GM21825 (cell line): ENCODE results near the gene ING5.
A peak's percentile ranks its signal among the peaks of the same experiment; 100 is the strongest.

Source experiments
- ATAC-seq: cut with Tn5 transposase; IDR thresholded peaks from one replicate; pipeline ENCODE4 v1.9.1; 2021; ENCODE audit warnings: mild to moderate bottlenecking, moderate library complexity; ENCODE audit not compliant: unreplicated experiment

ING5 gene

DNA sequence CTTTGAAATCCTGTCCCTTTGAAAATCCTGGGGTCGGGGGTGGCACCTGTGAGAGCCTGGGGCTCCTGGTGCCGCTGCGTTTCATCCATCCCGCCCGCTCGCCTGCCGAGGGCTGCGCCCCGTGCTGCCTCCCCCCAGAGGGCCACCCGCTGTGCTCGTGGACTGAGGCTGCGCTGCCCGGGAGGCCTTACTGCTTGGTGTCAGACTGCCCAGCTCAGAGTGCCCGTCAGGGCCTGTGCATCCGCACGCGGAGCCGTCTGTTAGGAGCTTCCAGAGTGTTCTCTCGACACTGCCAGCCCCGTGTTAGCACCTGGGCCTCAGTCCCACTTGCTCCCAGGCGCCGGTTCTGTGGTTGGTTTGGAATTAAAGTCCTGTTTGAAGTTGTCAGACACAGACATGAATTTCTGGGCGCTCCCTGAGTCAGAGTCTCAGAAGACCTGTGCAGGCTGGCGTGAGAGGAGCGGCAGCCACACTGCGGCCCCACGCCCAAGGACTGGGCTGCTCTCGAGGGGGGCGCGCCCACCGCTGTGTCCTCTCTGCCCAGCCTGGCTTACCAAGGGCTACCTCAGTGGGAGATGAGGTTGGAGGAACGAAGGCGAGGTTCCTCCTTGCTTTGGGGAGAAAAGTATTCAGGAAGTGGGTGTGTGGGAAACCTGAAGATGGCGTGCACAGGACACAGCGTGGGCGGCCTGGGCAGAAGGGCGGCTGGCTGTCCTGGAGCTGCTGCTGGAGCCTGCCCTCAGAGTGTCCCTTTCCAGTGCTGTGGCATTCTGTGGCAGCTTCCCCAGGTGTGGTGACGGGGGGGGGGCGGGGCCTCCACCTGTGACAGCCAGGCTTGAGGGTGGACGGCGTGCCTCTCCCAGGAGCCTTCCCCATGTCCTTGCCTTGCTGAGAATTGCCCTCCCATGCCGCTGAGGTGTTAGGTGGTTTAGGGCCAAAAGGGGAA is 29.3 kb upstream of the ING5 start:
- ATAC-seq, result no peak

DNA sequence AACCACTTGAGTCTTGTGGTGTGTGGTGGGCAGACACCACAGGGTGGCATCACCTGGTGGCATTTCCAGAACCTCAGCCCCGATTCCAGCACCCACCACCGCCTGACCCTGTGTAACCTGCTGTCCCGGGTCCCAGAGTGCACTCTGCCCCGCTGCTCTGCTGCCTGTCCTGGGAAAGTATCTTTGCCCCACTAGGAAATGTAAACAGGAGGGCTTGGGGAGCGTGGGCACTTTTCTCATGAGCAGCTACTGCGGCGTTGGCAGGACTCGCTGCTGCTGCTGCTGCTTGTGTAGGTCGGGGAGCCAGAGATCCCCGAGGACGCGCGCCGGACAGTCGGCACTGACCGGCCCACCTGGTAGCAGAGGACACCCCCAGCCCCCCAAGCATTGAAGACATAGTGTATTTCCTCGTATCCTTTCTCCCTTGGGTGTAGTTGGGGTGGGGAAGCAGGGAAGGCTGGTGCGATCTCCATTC is 28.6 kb upstream of the ING5 start:
- no peak for ATAC-seq

DNA sequence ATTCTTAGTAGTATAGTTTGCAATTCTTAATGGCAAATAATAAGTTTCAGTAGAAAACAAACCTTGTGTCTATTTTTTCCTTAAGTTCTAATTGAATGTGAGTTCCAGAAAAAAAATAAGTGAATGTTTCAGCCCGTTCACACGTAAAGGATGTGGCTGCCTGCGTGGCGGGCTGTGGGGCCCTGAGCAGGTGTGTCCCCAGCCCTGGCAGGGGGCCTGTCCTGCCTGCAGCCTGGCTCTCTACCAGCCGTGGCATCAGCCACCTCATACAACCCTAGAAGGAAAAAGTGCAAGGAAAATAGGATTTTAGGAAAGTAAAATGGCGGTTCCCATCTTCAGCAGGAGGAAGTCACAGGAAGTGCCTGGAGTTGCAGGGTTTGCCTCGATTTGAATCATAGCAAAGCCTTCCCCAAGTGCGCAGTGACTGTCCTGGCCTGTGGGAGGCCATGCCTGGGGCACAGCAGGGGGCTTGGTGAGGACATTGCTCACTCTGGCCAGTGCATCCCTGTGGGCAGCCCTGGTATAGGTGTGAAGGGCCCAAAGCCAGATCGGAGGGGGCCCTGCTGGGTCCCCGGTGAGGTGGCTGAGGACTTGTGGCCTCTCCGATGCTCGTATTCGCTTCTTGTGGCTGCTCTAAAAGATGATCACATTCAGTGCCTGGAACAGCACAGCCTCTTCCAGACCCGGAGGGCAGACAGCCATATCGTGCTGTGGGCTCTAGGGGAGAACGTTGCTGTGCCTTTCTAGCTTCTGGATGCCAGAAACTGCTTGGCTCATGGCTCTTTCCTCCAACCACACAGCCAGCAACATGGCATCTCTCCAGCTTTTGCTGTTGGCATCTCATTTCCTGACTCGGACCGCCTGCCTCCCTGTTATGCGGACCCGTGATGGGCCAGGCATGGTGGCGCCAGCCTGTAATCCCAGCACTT is 27.8 kb upstream of the ING5 start:
- ATAC-seq, result no peak

DNA sequence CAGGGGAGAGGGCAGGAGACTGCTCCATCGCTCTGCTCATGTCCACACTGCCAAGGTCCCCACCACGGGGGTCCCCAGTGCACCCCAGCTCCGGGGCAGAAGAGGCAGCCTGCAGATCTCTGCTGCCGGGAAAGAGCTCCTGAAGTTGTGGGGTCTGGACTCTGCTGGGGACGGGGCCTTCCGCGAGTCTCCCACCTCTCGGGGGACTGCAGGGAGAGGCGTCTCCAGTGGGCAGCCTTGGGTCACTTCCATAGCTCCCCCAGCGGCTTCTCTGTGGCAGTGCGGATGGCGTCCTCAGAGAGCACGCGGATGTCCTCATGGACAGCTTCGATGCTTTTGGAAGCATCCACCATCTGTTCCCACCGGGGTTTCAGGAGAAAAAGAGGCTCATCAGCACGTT is 26.0 kb upstream of the ING5 start:
- ATAC-seq, result no peak

DNA sequence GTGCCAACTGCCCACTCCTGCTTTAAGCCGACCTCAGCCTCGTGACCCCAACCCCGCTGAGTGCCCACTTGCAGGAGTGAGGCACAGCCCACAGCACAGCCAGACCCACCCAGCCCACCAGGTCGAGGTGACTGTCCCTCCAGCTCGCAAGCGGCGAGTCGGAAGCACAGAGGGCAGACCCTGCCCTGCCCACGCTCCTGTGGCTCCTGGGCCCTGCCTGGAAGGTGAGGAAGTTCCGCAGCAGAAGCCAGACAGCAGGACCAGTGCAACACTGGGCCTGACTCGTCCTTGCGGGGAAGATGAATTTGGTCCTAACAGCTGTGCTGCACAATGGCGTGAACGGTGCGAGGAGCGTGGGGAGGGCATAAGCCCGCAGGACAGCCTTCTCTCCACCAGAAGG is 25.2 kb upstream of the ING5 start:
- no peak for ATAC-seq

DNA sequence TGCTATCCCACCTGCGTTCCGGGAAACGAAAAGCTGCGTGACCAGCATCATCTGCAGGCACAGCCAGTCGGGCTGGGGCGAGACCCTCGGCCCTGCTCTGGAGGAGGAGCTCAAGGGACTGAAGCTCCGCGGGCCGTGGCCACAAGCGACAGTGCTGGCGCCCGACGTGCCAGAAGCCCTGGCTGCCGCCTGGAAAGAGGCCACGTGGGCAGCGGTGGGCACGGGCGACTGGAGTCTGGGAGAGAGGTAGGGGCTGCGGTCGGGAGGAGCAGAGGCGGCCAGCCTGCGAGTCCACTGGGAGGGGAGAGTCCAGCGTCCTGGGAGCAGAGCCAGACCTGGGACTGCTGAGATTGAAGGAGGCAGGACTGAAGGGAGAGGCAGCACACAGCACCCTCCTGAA is 24.4 kb upstream of the ING5 start:
- ATAC-seq, result no peak

DNA sequence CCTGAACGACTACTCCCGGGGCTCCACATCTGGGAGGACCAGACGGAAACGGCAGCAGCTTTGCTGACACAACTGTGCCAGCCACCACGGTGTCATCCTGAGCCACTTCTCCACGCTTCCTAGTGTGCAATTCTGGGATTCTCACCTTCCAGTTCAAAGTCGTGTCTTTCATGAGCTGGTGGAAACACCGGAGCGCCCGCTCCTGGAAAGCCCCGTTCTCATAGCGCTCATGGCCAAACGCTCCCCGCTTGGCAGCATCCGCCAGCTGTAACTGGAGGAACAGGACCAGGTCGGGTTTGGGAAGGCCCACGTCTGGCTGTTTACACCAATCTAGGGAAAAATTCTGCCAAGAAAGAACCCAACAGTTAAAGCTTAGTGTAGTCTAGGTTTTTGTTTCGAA is 23.5 kb upstream of the ING5 start:
- ATAC-seq, result no peak

DNA sequence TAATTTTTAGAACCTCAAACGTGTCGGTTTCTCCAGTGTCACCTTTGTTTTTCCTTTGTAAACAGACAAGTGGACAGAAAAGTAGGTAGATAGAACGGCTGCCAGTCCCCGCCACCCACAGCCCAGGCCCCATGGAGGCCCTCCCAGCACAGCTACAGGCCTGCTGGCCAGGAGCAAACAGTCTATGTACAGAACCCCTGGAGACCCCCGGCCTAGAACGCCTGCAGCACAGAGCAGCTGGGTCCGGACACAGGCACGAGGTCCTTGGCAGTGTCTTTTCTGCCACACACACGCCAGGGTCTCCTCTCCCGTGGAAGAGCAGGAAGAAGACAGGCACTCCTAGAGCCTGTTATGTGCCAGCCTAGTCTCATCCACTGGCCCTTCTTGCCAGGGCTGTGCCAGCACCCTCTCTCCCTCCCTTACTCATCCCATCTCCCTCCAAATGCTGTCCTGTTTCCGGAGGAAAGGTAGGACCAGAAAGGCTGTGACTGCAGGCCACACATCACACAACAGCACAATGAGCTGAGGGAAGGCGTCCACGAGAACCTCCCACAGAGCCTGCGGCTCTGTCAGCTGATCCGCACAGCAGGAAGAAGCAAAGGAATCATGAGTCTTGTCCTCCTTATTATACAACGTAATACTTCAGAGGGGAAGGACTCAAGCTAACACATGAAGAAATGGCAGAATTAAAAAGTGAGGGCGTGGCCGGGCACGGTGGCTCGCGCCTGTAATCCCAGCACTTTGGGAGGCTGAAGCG is 22.9 kb upstream of the ING5 start:
- no peak for ATAC-seq

DNA sequence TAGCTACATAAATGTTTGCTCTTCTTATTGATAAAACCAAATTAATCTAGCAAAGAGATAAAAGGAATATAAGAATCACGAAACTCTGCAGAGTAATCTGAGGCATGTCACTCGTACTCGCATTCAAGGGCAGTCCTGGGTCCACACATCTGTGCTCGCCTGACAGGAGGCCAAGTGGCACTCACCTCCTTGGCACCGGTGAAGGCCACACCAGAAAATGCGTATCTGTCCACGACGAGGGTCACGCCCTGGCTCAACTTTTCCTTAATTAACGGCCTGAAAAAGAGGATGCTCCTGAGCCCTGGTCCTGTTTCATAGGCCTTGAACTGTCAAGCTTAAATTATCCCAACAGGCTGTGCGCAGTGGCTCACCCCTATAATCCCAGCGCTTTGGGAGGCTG is 21.8 kb upstream of the ING5 start:
- ATAC-seq, result no peak

DNA sequence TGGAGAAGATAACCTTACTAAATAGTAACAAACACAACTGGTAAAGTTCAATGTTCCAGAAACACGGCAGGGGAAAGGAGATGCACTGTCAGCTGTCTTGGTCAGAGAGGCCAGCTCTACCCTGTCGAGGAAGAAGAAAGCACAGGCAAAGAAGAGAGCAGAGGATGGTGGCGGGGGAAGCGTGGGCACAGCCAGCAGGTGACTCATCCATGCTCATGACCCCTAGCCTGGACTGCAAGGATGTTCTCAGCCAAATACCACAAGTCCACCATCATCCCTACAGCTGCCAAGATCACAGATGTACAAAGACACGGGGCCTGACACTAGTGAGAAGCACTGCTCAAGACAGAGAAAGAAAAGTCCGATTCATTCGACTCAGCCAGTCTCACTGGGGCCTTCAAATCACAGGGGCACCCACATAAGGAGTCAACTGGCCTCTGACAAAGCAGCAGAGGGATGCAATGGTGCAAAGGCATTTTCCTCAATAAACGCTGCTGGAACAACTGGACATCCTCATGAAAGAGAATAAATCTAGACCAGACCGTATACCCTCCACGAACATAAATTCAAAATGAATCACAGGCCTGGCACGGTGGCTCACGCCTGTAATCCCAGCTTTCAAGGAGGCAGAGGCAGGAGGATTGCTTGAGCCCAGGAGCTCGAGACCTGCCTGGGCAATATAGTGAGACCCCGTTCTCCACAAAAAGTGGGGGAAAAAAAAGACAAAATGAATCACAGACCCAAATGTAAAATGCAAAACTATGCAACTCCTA is 20.8 kb upstream of the ING5 start:
- no peak for ATAC-seq

DNA sequence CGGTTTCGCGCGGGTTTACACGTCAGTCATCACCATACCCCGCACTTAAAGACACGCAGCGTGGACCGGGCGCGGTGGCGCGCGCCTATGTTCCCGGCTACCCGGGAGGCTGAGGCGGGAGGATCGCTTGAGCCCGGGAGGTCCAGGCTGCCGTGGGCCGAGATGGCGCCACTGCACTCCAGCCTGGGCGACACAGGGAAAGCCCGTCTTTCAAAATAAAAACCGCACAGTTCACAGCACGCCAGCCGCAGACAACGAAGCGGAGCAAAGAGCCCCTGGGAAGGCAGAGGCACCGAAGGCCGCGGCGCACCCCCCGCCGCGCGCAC is 15.6 kb upstream of the ING5 start:
- peak; percentile 20 for ATAC-seq

DNA sequence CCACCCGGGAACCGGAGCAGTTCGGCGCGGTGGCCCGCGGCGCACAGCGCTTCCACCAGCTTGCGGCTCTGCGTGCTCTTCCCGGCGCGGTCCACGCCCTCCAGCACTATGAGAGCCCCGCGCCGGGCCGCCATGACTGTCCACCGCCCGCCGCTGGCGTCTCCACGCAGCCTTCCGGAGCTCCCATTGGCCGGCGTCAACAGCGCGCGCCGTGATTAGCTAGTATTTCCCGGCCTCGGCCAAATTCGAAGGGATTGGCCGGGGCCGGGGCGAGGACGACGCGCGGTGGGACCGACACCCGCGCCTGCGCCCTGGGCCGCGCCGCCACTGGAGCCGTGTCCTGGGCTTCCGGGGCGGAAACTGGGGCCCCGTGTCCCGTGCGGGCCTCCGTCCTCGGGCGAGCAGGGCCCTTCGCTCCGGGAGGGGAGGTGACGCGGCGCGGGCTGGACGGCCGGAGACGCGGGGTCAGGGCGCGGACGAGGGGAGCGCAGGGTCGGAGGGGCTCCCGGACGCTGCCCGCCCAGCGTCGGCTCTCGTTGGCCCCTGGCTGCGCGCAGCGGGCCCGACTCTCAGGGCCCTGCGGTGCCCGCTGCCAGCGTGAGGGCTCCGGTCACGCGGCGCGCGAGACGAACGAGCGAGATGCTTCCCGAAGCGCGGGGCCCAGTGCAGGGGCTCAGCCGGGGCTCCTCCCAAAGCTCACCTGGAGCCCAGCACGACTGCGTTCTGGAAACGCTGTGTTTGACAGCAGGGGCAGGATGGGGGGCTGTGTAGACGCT is 15.0 kb upstream of the ING5 start, which contains the start of gene DTYMK:
TSS of gene DTYMK (minus strand) at position 166 of the 776 bp plus-strand sequence. CDS start at position 134, 32 bp downstream.
- ATAC-seq, result peak; percentile 94

DNA sequence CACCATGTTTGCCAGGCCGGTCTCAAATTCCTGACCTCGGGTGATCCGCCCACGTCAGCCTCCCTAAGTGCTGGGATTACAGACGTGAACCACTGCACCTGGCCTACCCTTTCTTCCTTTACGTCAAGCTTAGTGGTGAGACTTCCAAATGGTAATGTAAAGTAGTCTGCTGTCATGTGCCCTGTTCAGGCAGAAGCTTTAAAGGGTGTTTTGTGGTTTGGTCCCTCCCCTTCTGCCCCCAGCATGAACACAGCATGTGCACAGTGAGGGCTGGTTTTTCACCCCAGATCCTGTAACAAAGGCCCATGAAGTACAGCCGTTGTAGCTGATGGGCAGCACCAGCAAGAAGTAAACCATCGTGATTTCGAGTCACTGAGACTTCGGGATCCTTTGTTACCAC is 12.5 kb upstream of the ING5 start:
- ATAC-seq, result no peak

DNA sequence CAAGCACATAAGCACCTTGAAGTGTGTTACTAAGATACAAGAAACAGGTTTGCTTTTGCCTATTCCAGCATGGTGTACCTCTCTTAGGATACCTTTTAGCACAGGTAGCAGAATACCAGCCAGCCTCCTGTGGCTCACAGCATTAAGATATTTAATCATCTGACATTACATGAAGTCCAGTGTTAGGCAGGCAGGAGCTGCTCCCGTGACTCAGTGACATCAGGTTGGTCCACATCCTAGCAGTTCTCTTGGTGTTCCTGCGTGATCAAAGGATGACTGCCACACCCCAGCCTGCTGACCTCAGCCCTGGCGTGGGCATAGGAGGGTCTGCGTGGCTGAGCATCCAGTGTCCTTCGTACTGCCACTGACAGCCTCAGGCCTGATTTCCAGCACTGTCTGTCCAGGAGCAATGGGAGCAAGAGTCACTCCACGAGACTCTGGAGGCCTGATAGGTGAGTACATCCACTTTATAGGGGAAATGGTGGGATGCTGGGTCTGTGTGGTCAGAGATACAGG is 11.6 kb upstream of the ING5 start:
- ATAC-seq, result no peak

DNA sequence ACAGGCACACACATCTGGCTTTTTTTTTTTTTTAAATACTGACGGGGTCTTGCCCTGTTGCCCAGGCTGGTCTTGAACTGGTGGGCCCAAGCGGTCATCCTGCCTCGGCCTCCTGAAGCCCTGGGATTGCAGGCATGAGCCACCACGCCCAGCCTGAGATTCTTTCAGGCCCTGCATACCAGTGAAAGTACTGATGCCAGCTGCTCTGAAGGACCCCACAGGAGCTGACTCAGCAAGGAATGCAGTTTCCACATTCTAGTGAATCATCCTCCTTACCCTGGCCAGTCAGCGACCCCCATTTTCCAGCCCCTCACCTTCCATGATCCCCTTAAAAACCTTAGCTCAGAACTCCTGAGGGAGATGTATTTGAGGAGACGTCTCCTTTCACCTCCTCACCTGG is 9.4 kb upstream of the ING5 start:
- ATAC-seq, result no peak

DNA sequence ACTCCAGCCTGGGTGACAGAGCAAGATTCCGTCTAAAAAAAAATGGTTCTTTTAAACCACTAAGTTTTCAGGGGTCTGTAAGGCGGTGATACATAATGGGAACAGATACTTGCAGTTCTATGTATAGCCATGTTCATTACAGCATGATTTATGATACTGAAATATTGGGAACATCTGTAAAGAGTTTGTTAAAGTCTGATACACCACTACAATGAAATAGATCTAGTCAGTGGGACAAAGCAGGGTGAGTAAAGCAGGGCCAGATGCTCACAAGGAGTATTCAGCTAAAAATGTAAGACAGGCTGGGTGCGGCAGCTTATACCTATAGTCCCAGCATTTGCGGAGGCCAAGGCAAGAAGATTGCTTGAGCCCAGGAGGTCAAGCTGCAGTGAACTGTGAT is 6.2 kb upstream of the ING5 start:
- ATAC-seq, result no peak

DNA sequence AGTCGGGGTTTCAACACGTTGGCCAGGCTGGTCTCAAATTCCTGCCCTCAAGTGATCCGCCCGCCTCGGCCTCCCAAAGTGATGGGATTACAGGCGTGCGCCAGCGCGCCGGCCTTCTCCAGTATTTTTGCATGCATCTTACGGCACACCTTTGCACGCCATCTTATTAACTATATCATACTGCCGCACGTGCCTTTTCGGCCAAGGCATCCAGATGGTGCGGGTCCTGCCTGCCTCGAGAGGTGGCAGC is 765 bp upstream of the ING5 start:
- no peak for ATAC-seq

DNA sequence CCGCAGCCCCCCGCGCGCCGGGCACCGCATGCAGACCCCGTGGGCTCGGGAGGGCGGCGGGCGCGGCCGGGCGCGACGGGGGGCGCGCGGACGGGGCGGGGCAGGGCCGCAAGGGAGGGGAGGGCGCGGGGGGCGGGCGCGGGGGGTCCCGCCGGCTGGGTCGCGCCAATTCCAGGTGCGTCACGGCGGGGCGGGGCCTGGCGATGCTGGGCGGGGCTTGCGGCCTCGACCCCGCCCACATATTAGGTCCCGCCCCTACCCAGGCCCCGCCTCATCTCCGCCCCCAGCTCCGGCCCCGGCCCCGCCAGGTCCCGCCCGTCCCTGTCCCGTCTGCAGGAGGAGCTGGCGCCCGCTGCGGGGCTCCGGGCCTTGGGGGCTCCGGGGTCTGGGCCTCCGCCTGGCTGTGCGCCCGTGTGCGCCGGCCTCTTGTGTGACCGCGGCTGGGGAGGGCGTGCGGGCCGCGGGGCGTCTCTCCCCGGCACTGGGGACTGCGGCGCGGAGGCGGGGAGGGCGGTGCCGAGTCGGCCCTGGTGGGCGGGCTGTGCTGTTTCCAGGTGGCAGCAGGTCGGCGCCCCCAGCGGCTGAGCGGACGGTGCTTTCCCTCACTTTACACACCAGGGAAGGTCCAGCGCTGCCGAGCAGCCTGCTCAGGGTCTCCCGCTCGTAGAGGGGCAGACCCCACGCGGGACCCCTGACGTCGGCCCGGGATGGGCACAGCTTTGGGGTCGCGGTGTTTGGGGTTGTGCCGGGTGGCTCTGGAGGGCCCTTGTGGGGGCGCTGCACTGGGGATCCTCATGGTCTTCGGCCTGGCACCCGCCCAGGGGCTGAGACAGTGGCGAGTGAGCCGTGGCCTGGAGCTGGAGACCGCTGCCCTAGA is 554 bp downstream of the ING5 start:
- ATAC-seq, result peak; percentile 61
